Measurements from ENCODE around the gene COL18A1.
"Not testable (repeated sequence)": the region's sequence is repeated elsewhere in the genome, so short reads cannot be mapped to it uniquely, and the experiment has no call there.

The COL18A1 gene

GRCh38 chr21:45427331-45428271 lies 22.6 kb downstream of the COL18A1 start:
- no peak for DNase-seq (ENCODE audit: low read depth)

- no peak for DNase-seq (ENCODE audit: low read depth)
These were observed 23.6 kb downstream of the COL18A1 start for GRCh38 chr21:45428534-45428933.

- no peak for DNase-seq (ENCODE audit: low read depth)
These were observed 24.5 kb downstream of the COL18A1 start for GRCh38 chr21:45429221-45430175.

- DNase-seq (ENCODE audit: low read depth), result no peak
These were observed 25.8 kb downstream of the COL18A1 start for GRCh38 chr21:45430521-45431501.

- DNase-seq (ENCODE audit: low read depth), result no peak
These were observed 27.0 kb downstream of the COL18A1 start for GRCh38 chr21:45431781-45432572.

GRCh38 chr21:45432575-45433255 lies 27.8 kb downstream of the COL18A1 start:
- no peak for DNase-seq (ENCODE audit: low read depth)

GRCh38 chr21:45433301-45433700 lies 28.3 kb downstream of the COL18A1 start:
- DNase-seq (ENCODE audit: low read depth), result no peak

- DNase-seq (ENCODE audit: low read depth), result no peak
These were observed 29.1 kb downstream of the COL18A1 start for GRCh38 chr21:45433911-45434644.

GRCh38 chr21:45434645-45435217 lies 29.8 kb downstream of the COL18A1 start:
- DNase-seq (ENCODE audit: low read depth), result no peak

GRCh38 chr21:45435405-45435981 lies 30.5 kb downstream of the COL18A1 start:
- DNase-seq (ENCODE audit: low read depth), result no peak

GRCh38 chr21:45436351-45437065 lies 31.5 kb downstream of the COL18A1 start:
- no peak for DNase-seq (ENCODE audit: low read depth)

GRCh38 chr21:45437844-45438243 lies 32.9 kb downstream of the COL18A1 start:
- DNase-seq (ENCODE audit: low read depth), result not testable (repeated sequence)

- no peak for DNase-seq (ENCODE audit: low read depth)
These were observed 33.6 kb downstream of the COL18A1 start for GRCh38 chr21:45438391-45439145.

- DNase-seq (ENCODE audit: low read depth), result peak; percentile 48
These were observed 34.4 kb downstream of the COL18A1 start for GRCh38 chr21:45439161-45439872.

GRCh38 chr21:45439901-45440461 lies 35.0 kb downstream of the COL18A1 start:
- DNase-seq (ENCODE audit: low read depth), result no peak

GRCh38 chr21:45440736-45441350 lies 35.9 kb downstream of the COL18A1 start:
- no peak for DNase-seq (ENCODE audit: low read depth)
